Panc1 (cell line): ENCODE results near the gene BRD3. TPM values are rescaled to one million over a fixed set of nuclear protein-coding genes. Genes with fewer than 3 reads are reported as not detected.

Source experiments
- ATAC-seq: fragments of 200-7000 bp; cut with Tn5 transposase; 2 replicates; pipeline ENCODE4 v1.9.1; 2020; ENCODE audit warnings: mild to moderate bottlenecking, moderate library complexity
- BruUV-seq: library from RNA; stranded (reverse); fragments of 400-500 nt; replicated peaks from 2 replicates; lab custom pipeline; 2021; lab: Mats Ljungman, UMichigan
- CTCF ChIA-PET: fragments of 300-600 bp; sonication (Branson Sonifier 250); formaldehyde crosslinking; loops from one replicate; lab custom pipeline; 2022; ENCODE audit warnings: antibody characterized with exemption; lab: Charles Lee
- POLR2A ChIA-PET: fragments of 300-600 bp; sonication (Branson Sonifier 250); formaldehyde crosslinking; loops from one replicate; lab custom pipeline; 2022; ENCODE audit warnings: antibody characterized with exemption; lab: Charles Lee
- DNase-seq: peaks from one replicate; pipeline ENCODE4 v3.0.0-alpha.2; 2010; ENCODE audit warnings: low read depth, low spot score
- H3K27ac ChIP-seq: 2 replicates; pipeline ENCODE4 v1.5.1; 2011; ENCODE audit warnings: mild to moderate bottlenecking, low read length, inconsistent platforms
- H3K27me3 ChIP-seq: fragments of 200-500 bp; sonication (Bioruptor generic); 2 replicates; pipeline ENCODE4 v1.6.0; 2014; ENCODE audit warnings: low read length, inconsistent platforms; ENCODE audit not compliant: control insufficient read depth, insufficient read depth
- H3K36me3 ChIP-seq: fragments of 200-500 bp; sonication (Bioruptor generic); 2 replicates; pipeline ENCODE4 v1.5.1; 2014; ENCODE audit warnings: inconsistent platforms, mild to moderate bottlenecking, low read length, moderate library complexity; ENCODE audit not compliant: control insufficient read depth, insufficient read depth
- H3K4me1 ChIP-seq: 2 replicates; pipeline ENCODE4 v1.5.1; 2011; ENCODE audit warnings: inconsistent platforms, mild to moderate bottlenecking, low read length, moderate library complexity; ENCODE audit not compliant: control insufficient read depth, insufficient read depth
- H3K4me3 ChIP-seq, 2 experiments: 2 replicates each; pipeline ENCODE4 v1.5.1; 2011 to 2012; ENCODE audit warnings: low read depth in 2 of 2, low read length in 2 of 2, mild to moderate bottlenecking in 2 of 2, inconsistent platforms in 1 of 2, moderate library complexity in 1 of 2
- H3K9me3 ChIP-seq: fragments of 200-500 bp; sonication (Bioruptor generic); 2 replicates; pipeline ENCODE4 v1.5.1; 2014; ENCODE audit warnings: low read depth, mild to moderate bottlenecking, inconsistent platforms, low read length, moderate library complexity; ENCODE audit not compliant: control insufficient read depth, insufficient read depth
- CTCF ChIP-seq: fragments of 450-650 bp; IDR thresholded peaks from 2 replicates; pipeline ENCODE4 v1.5.1; 2017; ENCODE audit warnings: mild to moderate bottlenecking
- POLR2AphosphoS5 ChIP-seq: IDR thresholded peaks from 2 replicates; pipeline ENCODE4 v1.6.1; 2012; ENCODE audit warnings: mild to moderate bottlenecking, low read depth, low read length, moderate library complexity
- REST ChIP-seq, 2 experiments: IDR thresholded peaks; 2 replicates each; pipeline ENCODE4 v1.6.1; 2011 to 2012; ENCODE audit warnings: low read depth in 2 of 2, control low read depth in 1 of 2, low read length in 1 of 2, mild to moderate bottlenecking in 1 of 2, moderate library complexity in 1 of 2; ENCODE audit not compliant: insufficient read depth in 1 of 2
- SIN3A ChIP-seq: IDR thresholded peaks from 2 replicates; pipeline ENCODE4 v1.6.1; 2012; ENCODE audit warnings: low read depth, mild to moderate bottlenecking, low read length, moderate library complexity, borderline replicate concordance; ENCODE audit not compliant: insufficient read depth
- TCF7L2 ChIP-seq: IDR thresholded peaks from 2 replicates; pipeline ENCODE4 v1.6.1; 2011; ENCODE audit warnings: mild to moderate bottlenecking, low read depth, low read length, inconsistent platforms
- in situ Hi-C: cut with HindIII; loops from 2 replicates; pipeline ENCODE4 v1.10.0; 2016; ENCODE audit warnings: low sequenced_read_pairs, low pct_unique_long_range_greater_than_20kb
- intact Hi-C: fragments of 100-400 bp; cut with micrococcal nuclease; formaldehyde crosslinking; loops from one replicate; pipeline ENCODE4 v1.10.0; 2022; ENCODE audit not compliant: unreplicated experiment
- total RNA-seq: library from RNA; stranded (reverse); gene quantifications from one replicate; pipeline ENCODE4 v1.2.1, GENCODE V29; 2021; ENCODE audit not compliant: unreplicated experiment

The BRD3 gene
- total RNA-seq, 1 experiment from 2014 or later, result 27.6 TPM

DNA sequence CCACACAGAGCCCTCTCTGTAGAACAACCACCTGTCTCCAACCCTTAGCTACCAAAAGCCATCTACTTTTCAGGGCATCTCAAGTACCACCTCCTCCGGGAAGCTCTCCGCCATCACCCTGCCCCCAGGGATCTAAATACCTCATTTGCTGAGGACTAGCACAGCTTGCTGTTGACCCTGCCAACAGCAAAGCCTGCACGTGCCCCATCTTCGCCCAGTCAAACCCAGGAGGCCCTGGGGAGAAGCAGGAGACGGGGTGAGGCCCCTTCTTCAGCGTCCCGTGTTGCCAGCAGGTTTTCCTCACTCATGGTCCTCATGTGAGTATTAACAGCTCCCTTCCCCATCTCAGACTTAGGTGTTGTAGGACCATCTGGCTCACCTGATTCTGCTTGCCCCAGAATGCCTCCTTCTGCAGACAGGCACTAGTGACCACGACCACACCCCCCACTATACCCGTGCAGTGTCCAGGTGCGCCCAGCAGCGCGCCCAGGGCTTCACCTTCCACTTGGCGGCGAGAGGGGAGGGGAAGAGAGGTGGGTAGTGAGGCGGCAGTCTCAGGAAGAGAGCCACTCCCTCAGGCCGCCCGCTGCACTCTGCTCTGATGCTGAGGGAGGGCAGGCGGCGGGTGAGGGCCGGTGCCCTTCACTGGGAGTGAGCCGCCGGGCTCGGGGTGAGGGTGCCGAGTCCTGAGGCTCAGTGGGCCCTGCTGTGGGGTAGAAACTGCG, 86.8 kb downstream of the BRD3 start:
- TF ChIP-seq TCF7L2, result no peak
- TF ChIP-seq REST (IDR thresholded peaks at IDR 0.05; ENCODE audit: insufficient read depth in 1 of 2, low read depth in 2 of 2, low read length in 1 of 2), result no peak
- TF ChIP-seq SIN3A, result no peak
- no peak for TF ChIP-seq CTCF
- TF ChIP-seq POLR2AphosphoS5, result no peak
- ChIA-PET CTCF (no interaction called here), POLR2A (no interaction called here)
- Histone ChIP-seq H3K36me3 (no peaks in the 10 kb centered on the region), H3K27ac (no peak overlapping the region), H3K9me3 (no peaks in the 10 kb centered on the region), H3K4me1 (no peaks in the 10 kb centered on the region), H3K4me3 (no peak overlapping the region), H3K27me3 (no peaks in the 10 kb centered on the region)
- intact Hi-C loops (no loop called here), in situ Hi-C loops (no loop called here)
- no TSS peak for BruUV-seq
- DNase-seq (no peak), ATAC-seq (no peak)

Other genes starting within 250 kb of the BRD3 start
- gene VAV2, start 75.7 kb downstream of the BRD3 start, total RNA-seq, result 24.7 TPM
- gene BRD3OS, start 42.5 kb downstream of the BRD3 start, total RNA-seq, result 22.1 TPM
- gene WDR5, start 68.1 kb upstream of the BRD3 start, total RNA-seq, result 36.9 TPM
- gene RNU6ATAC, start 96.5 kb upstream of the BRD3 start, total RNA-seq, result 33.6 TPM